Neural crest cell (in vitro differentiated cells): Measurements from ENCODE around the gene GINS2. TPM values are rescaled to one million over a fixed set of nuclear protein-coding genes. Genes with fewer than 3 reads are reported as not detected.

ENCODE experiments used
- DNase-seq: peaks from one replicate; pipeline ENCODE4 v3.0.0; 2021; ENCODE audit warnings: low read depth, mixed read lengths, low spot score
- H3K27ac Mint-ChIP-seq: one replicate; pipeline ENCODE4 v1.8.0; 2021; ENCODE audit warnings: mild to moderate bottlenecking, mixed read lengths; ENCODE audit not compliant: unreplicated experiment
- H3K27me3 Mint-ChIP-seq: 2 replicates; pipeline ENCODE4 v1.8.0; 2021; ENCODE audit warnings: low read depth, mild to moderate bottlenecking, mixed read lengths
- H3K36me3 Mint-ChIP-seq: 2 replicates; pipeline ENCODE4 v1.8.0; 2021; ENCODE audit warnings: low read depth, mild to moderate bottlenecking, mixed read lengths
- H3K4me1 Mint-ChIP-seq: 2 replicates; pipeline ENCODE4 v1.8.0; 2021; ENCODE audit warnings: mixed read lengths
- H3K4me3 Mint-ChIP-seq: one replicate; pipeline ENCODE4 v1.8.0; 2021; ENCODE audit warnings: mild to moderate bottlenecking, mixed read lengths
- H3K9me3 Mint-ChIP-seq: 2 replicates; pipeline ENCODE4 v1.8.0; 2021; ENCODE audit warnings: mixed read lengths
- CTCF ChIP-seq: fragments of 200-600 bp; sonication (generic); conservative IDR thresholded peaks from 2 replicates; pipeline ENCODE4 v1.5.0; 2021; ENCODE audit warnings: antibody characterized with exemption, mild to moderate bottlenecking
- total RNA-seq: library from RNA; stranded (reverse); gene quantifications from 2 replicates; pipeline ENCODE4 v1.2.1, GENCODE V29; 2021

Gene GINS2
- total RNA-seq, 1 donor from 2014 or later, result 82.2 TPM

GRCh38 chr16:85728879-85729278, 40.1 kb upstream of the GINS2 start:
- H3K9me3 Mint-ChIP-seq, result no peaks in the 10 kb centered on the region
- H3K4me3 Mint-ChIP-seq, result no peak overlapping the region
- H3K27ac Mint-ChIP-seq, result peak overlapping the region; percentile 27
- peaks cover 9% of the 10 kb centered on the region for H3K4me1 Mint-ChIP-seq
- peaks cover 2% of the 10 kb centered on the region for H3K27me3 Mint-ChIP-seq
- TF ChIP-seq CTCF, result peak; percentile 27
- no peak for DNase-seq
- no peaks in the 10 kb centered on the region for H3K36me3 Mint-ChIP-seq

- no peaks in the 10 kb centered on the region for H3K36me3 Mint-ChIP-seq
- peaks cover 15% of the 10 kb centered on the region for H3K4me1 Mint-ChIP-seq
- no peak for DNase-seq
These were observed 36.2 kb upstream of the GINS2 start for GRCh38 chr16:85724936-85725335.

GRCh38 chr16:85724126-85724879, 35.5 kb upstream of the GINS2 start:
- H3K27ac Mint-ChIP-seq, result no peak overlapping the region
- no peaks in the 10 kb centered on the region for H3K27me3 Mint-ChIP-seq
- H3K9me3 Mint-ChIP-seq, result no peaks in the 10 kb centered on the region
- no peak for TF ChIP-seq CTCF
- peaks cover 10% of the 10 kb centered on the region for H3K4me1 Mint-ChIP-seq
- no peak for DNase-seq
- no peaks in the 10 kb centered on the region for H3K36me3 Mint-ChIP-seq
- H3K4me3 Mint-ChIP-seq, result no peak overlapping the region

More at GRCh38 chr16:85724936-85725335, 36.2 kb upstream of the GINS2 start:
- no peak overlapping the region for H3K27ac Mint-ChIP-seq
- H3K9me3 Mint-ChIP-seq, result no peaks in the 10 kb centered on the region
- no peaks in the 10 kb centered on the region for H3K27me3 Mint-ChIP-seq
- no peak overlapping the region for H3K4me3 Mint-ChIP-seq
- no peak for TF ChIP-seq CTCF

- Mint-ChIP-seq H3K4me1 (peaks cover 15% of the 10 kb centered on the region), H3K27ac (no peak overlapping the region), H3K9me3 (no peaks in the 10 kb centered on the region), H3K36me3 (no peaks in the 10 kb centered on the region), H3K27me3 (peaks cover 2% of the 10 kb centered on the region), H3K4me3 (no peak overlapping the region)
- DNase-seq, result peak; percentile 45
- no peak for TF ChIP-seq CTCF
These were observed 33.6 kb upstream of the GINS2 start for GRCh38 chr16:85722128-85722893.

- H3K4me3 Mint-ChIP-seq, result no peak overlapping the region
These were observed 31.5 kb upstream of the GINS2 start for GRCh38 chr16:85720302-85720637.

More at GRCh38 chr16:85720302-85720637, 31.5 kb upstream of the GINS2 start:
- no peak overlapping the region for H3K27ac Mint-ChIP-seq
- peaks cover 10% of the 10 kb centered on the region for H3K27me3 Mint-ChIP-seq
- no peak for DNase-seq
- H3K36me3 Mint-ChIP-seq, result peaks cover 3% of the 10 kb centered on the region
- no peaks in the 10 kb centered on the region for H3K9me3 Mint-ChIP-seq
- TF ChIP-seq CTCF, result no peak
- peaks cover 29% of the 10 kb centered on the region for H3K4me1 Mint-ChIP-seq
